BE2C (cell line): ENCODE results near the gene TMEM186.

Experiments used
- DNase-seq: peaks from one replicate; pipeline ENCODE4 v3.0.0-alpha.2; 2020
- H3K27me3 ChIP-seq: fragments of 250-450 bp; sonication (Bioruptor Pico); 2 replicates; pipeline ENCODE4 v1.5.1; 2020; ENCODE audit warnings: mild to moderate bottlenecking
- H3K36me3 ChIP-seq: fragments of 250-450 bp; sonication (Bioruptor Pico); 2 replicates; pipeline ENCODE4 v1.5.1; 2020; ENCODE audit warnings: mild to moderate bottlenecking
- H3K4me1 ChIP-seq: fragments of 250-450 bp; sonication (Bioruptor Pico); 2 replicates; pipeline ENCODE4 v1.5.1; 2020
- H3K4me3 ChIP-seq: 2 replicates; pipeline ENCODE4 v1.5.1; 2011; ENCODE audit warnings: low read depth, low read length
- H3K9me3 ChIP-seq: fragments of 250-450 bp; sonication (Bioruptor Pico); 2 replicates; pipeline ENCODE4 v1.5.1; 2020
- CTCF ChIP-seq: IDR thresholded peaks from 2 replicates; pipeline ENCODE4 v1.5.1; 2012; ENCODE audit warnings: mild to moderate bottlenecking, low read depth, low read length

Gene TMEM186

GRCh38 chr16:8832717-8833105, 35.3 kb upstream of the TMEM186 start:
- DNase-seq = no peak

DNA sequence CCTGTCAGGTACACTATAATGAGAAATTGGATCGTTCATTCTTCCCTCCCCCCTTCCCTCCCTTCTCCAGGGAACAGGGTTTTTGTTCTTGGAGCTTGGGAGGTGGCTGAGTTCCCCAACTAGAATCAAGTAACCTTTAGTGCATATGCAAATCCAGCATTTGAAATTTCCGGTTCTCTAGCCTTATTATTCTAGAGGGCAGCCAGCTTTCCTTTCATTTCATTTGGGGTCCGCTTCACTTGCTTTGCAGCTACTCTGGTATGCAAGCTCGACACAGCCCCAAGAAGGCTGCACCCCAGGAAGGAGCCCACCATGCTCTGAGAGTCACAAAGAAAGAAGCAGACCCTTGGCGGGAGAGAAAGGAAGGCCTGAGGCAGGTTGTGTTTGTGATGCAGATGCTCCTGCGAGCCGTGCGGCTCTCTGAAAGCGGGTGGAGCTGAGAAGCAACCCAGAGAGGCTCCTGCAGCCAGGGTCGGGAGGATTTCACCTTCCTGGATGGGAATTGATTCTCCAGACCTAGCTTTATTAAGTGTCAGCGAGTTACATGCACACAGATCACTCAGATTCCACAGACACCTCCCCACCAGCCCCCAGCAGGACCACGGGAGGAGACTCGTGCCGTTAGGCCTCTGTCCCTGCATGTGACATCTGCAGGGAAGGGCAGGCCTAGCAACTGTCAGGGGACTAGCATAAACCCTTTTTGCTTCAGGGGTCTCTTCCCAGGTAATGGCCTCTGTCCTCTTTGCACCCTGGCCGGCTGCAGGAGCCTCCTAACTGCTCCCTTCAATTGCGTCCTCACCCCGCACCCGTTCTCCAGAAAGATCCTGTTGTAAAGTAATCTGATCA, 34.7 kb upstream of the TMEM186 start:
- H3K36me3 ChIP-seq = peaks cover 49% of the 10 kb centered on the region
- H3K27me3 ChIP-seq = no peaks in the 10 kb centered on the region
- DNase-seq = no peak
- no peaks in the 10 kb centered on the region; the same call in 1 of the 2 replicates for H3K4me1 ChIP-seq
- H3K9me3 ChIP-seq = no peaks in the 10 kb centered on the region
- H3K4me3 ChIP-seq = no peak overlapping the region
- no peak for TF ChIP-seq CTCF

More at GRCh38 chr16:8832717-8833105, 35.3 kb upstream of the TMEM186 start:
- no peak overlapping the region for H3K4me3 ChIP-seq
- H3K4me1 ChIP-seq = no peaks in the 10 kb centered on the region
- TF ChIP-seq CTCF = no peak
- peaks cover 49% of the 10 kb centered on the region for H3K36me3 ChIP-seq
- no peaks in the 10 kb centered on the region for H3K27me3 ChIP-seq
- no peaks in the 10 kb centered on the region for H3K9me3 ChIP-seq

- H3K4me3 ChIP-seq = no peak overlapping the region
- no peak for TF ChIP-seq CTCF
Observed at GRCh38 chr16:8831450-8831849, 34.0 kb upstream of the TMEM186 start.

DNA sequence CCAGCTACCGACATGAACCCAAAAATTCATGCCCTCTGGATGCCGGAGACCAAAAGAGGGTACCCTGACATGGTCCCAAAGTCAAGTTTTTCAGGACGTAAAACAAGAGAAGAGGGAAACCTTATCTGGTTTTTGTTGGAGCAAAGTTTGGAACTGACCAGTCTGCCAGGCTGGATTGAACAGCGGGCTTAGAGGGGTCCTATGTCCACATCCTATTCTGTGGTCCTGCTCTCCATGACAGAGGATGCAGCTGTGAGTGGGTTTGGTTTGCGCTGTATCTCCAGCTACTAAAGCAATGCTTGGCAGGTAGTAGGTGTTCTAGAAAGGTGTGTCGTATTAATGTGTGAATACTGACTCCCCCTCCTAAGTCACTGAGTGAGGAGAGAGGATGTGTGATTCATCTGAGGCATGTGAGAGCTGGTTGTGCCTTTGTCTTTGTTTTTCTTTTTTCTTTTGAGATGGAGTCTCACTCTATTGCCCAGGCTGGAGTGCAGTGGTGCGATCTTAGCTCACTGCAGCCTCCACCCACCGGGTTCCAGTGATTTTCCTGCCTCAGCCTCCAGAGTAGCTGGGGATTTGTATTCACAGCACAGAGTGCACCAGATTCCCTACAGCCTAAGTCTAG, 31.2 kb upstream of the TMEM186 start:
- H3K4me3 ChIP-seq = no peak overlapping the region
- no peak for TF ChIP-seq CTCF
- peaks cover 6% of the 10 kb centered on the region; the same call in 1 of the 2 replicates for H3K4me1 ChIP-seq
- H3K36me3 ChIP-seq = peaks cover 58% of the 10 kb centered on the region
- no peaks in the 10 kb centered on the region for H3K27me3 ChIP-seq
- DNase-seq = no peak
- no peaks in the 10 kb centered on the region for H3K9me3 ChIP-seq

More at GRCh38 chr16:8831450-8831849, 34.0 kb upstream of the TMEM186 start:
- Histone ChIP-seq H3K4me1 (peaks cover 6% of the 10 kb centered on the region; the same call in 1 of the 2 replicates), H3K9me3 (no peaks in the 10 kb centered on the region), H3K27me3 (no peaks in the 10 kb centered on the region), H3K36me3 (peaks cover 49% of the 10 kb centered on the region)
- no peak for DNase-seq

GRCh38 chr16:8826278-8826879, 28.9 kb upstream of the TMEM186 start:
- no peak for TF ChIP-seq CTCF
- Histone ChIP-seq H3K4me1 (peaks cover 16% of the 10 kb centered on the region; the same call in 1 of the 2 replicates), H3K9me3 (no peaks in the 10 kb centered on the region), H3K36me3 (peaks cover 49% of the 10 kb centered on the region), H3K4me3 (no peak overlapping the region), H3K27me3 (no peaks in the 10 kb centered on the region)
- DNase-seq = peak; percentile 60
